Sigmoid colon (tissue), 4 donors: ENCODE data around the gene FXYD1.

Experiments used
- EP300 ChIP-seq, 4 donors: sonication (generic); formaldehyde crosslinking; IDR thresholded peaks; one replicate each; pipeline ENCODE4 v1.6.1; 2017; ENCODE audit warnings: antibody characterized with exemption in 4 of 4
- POLR2A ChIP-seq, 2 donors: fragments of 450-650 bp; IDR thresholded peaks; one replicate each; pipeline ENCODE4 v1.6.1; 2016; ENCODE audit warnings: antibody characterized with exemption in 2 of 2, mild to moderate bottlenecking in 2 of 2, moderate library complexity in 2 of 2
- POLR2AphosphoS5 ChIP-seq, 4 donors: sonication (generic); formaldehyde crosslinking; IDR thresholded peaks; one replicate each; pipeline ENCODE4 v1.6.1; 2017; ENCODE audit warnings: antibody characterized with exemption in 4 of 4
- TF ChIP-seq, protein P1 (sequence below), 4 experiments: fragments of 450-650 bp in 3 of 4; fragments of 200-600 bp in 1 of 4; IDR thresholded peaks; one replicate each; pipeline ENCODE4 v1.5.1; 2016 to 2019; ENCODE audit warnings: antibody characterized with exemption in 4 of 4, mild to moderate bottlenecking in 3 of 4, moderate library complexity in 2 of 4

DNA sequence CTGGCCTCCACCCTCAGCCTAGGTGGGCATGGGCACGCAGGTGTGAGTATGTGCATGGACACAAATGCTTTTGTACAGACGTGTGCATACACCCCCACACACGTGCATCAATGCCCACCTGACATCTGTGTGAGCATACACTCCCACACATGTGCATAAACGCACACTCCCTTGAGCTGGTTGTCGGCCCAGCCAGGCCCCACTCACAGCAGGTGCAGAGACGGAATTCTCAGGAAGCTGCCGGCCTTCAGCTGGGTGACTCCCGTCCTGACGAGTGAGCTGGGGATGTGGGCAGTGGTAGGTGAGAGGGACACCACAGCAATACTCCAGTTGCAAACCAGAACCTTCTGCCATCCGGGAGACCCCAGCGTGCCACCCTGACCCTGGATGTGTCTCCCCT lies 4.8 kb upstream of the FXYD1 start:
- TF ChIP-seq, protein P1, sequence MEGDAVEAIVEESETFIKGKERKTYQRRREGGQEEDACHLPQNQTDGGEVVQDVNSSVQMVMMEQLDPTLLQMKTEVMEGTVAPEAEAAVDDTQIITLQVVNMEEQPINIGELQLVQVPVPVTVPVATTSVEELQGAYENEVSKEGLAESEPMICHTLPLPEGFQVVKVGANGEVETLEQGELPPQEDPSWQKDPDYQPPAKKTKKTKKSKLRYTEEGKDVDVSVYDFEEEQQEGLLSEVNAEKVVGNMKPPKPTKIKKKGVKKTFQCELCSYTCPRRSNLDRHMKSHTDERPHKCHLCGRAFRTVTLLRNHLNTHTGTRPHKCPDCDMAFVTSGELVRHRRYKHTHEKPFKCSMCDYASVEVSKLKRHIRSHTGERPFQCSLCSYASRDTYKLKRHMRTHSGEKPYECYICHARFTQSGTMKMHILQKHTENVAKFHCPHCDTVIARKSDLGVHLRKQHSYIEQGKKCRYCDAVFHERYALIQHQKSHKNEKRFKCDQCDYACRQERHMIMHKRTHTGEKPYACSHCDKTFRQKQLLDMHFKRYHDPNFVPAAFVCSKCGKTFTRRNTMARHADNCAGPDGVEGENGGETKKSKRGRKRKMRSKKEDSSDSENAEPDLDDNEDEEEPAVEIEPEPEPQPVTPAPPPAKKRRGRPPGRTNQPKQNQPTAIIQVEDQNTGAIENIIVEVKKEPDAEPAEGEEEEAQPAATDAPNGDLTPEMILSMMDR (IDR thresholded peaks at IDR 0.05), result no peak
- TF ChIP-seq EP300 (IDR thresholded peaks at IDR 0.05) (no peak), POLR2A (IDR thresholded peaks at IDR 0.05) (no peak), POLR2AphosphoS5 (IDR thresholded peaks at IDR 0.05) (no peak)
